Sigmoid colon (tissue), 7 donors: Measurements from ENCODE around the gene TMEM203. TPM values are rescaled to one million over a fixed set of nuclear protein-coding genes. Genes with fewer than 3 reads are reported as not detected.

ENCODE experiments used
- DNase-seq: peaks from one replicate; pipeline ENCODE4 v3.0.0-alpha.2; 2019
- H3K27ac ChIP-seq, 4 donors: fragments of 200-600 bp; sonication (generic); one replicate each; pipeline ENCODE4 v1.5.1; 2016 to 2019; ENCODE audit warnings: mild to moderate bottlenecking in 1 of 4
- H3K27me3 ChIP-seq, 3 donors: fragments of 200-600 bp; sonication (generic); one replicate each; pipeline ENCODE4 v1.5.1; 2019; ENCODE audit warnings: mild to moderate bottlenecking in 1 of 3
- H3K36me3 ChIP-seq, 4 donors: fragments of 200-600 bp; sonication (generic); one replicate each; pipeline ENCODE4 v1.5.1; 2016 to 2019
- H3K4me1 ChIP-seq, 4 donors: fragments of 200-600 bp; sonication (generic); one replicate each; pipeline ENCODE4 v1.5.1; 2017 to 2019
- H3K4me3 ChIP-seq, 4 donors: fragments of 200-600 bp; sonication (generic); one replicate each; pipeline ENCODE4 v1.5.1; 2017 to 2019; ENCODE audit warnings: mild to moderate bottlenecking in 2 of 4, moderate library complexity in 1 of 4
- H3K9me3 ChIP-seq, 4 donors: fragments of 200-600 bp in 3 of 4; sonication (generic) in 3 of 4; one replicate each; pipeline versions ENCODE4 v1.5.1 to v1.6.1; 2013 to 2019
- CTCF ChIP-seq, 4 experiments: fragments of 450-650 bp in 3 of 4; fragments of 200-600 bp in 1 of 4; IDR thresholded peaks; one replicate each; pipeline ENCODE4 v1.5.1; 2016 to 2019; ENCODE audit warnings: antibody characterized with exemption in 4 of 4, mild to moderate bottlenecking in 3 of 4, moderate library complexity in 2 of 4
- EP300 ChIP-seq, 4 donors: sonication (generic); formaldehyde crosslinking; IDR thresholded peaks; one replicate each; pipeline ENCODE4 v1.6.1; 2017; ENCODE audit warnings: antibody characterized with exemption in 4 of 4
- POLR2A ChIP-seq, 2 donors: fragments of 450-650 bp; IDR thresholded peaks; one replicate each; pipeline ENCODE4 v1.6.1; 2016; ENCODE audit warnings: antibody characterized with exemption in 2 of 2, mild to moderate bottlenecking in 2 of 2, moderate library complexity in 2 of 2
- POLR2AphosphoS5 ChIP-seq, 4 donors: sonication (generic); formaldehyde crosslinking; IDR thresholded peaks; one replicate each; pipeline ENCODE4 v1.6.1; 2017; ENCODE audit warnings: antibody characterized with exemption in 4 of 4
- WGBS, 2 donors: extraction: QIAGEN DNeasy Blood & Tissue Kit; methylation state at CpG; one replicate each; pipeline ENCODE4 v1.1.7; 2013; 5-methylcytosine and 5-hydroxymethylcytosine counted together
- intact Hi-C: fragments of 100-400 bp; cut with DNase I; formaldehyde crosslinking; loops from one replicate; pipeline ENCODE4 v1.15.1; 2023
- polyA plus RNA-seq, 3 donors: library from polyadenylated mRNA; stranded (reverse); fragments of 200-250 nt; gene quantifications; one replicate each; pipeline ENCODE4 v1.2.3, GENCODE V29; 2013
- total RNA-seq, 4 donors: library from RNA; depleted of rRNA; stranded (reverse); fragments of >200 nt; gene quantifications; one replicate each; pipeline ENCODE4 v1.1.0, GENCODE V29; 2016
- donor health status: healthy with polysubstance abuse.
- donor health status: Bipolar disorder and iron deficiency.
- donor health status: healthy.

TMEM203 gene
- total and polyA plus RNA-seq, 7 donors = 24.8 to 42.0 (median 33.2) TPM

GRCh38 chr9:137228968-137229896 is 23.8 kb upstream of the TMEM203 start:
- Histone ChIP-seq H3K4me1 (peaks cover 0 to 6% (median under 1%) of the 10 kb centered on the region in 4 donors), H3K9me3 (no peaks in the 10 kb centered on the region)
- 55 to 73% methylated on average over 27 of the region's 27 CpGs for WGBS, 2 donors

GRCh38 chr9:137228506-137228967 is 23.1 kb upstream of the TMEM203 start:
- no peaks in the 10 kb centered on the region for H3K36me3 ChIP-seq
- no peaks in the 10 kb centered on the region for H3K9me3 ChIP-seq
- WGBS, 2 donors = 23 to 60% methylated on average over 29 of the region's 29 CpGs
- H3K4me3 ChIP-seq = no peak overlapping the region
- no peak overlapping the region for H3K27ac ChIP-seq
- H3K4me1 ChIP-seq = peaks cover 0 to 13% (median 6%) of the 10 kb centered on the region in 4 donors
- TF ChIP-seq CTCF (IDR thresholded peaks at IDR 0.05) (no peak), POLR2AphosphoS5 (IDR thresholded peaks at IDR 0.05) (no peak)
- no peak for DNase-seq
- peaks cover 31 to 57% (median 54%) of the 10 kb centered on the region in 3 donors for H3K27me3 ChIP-seq
- intact Hi-C loops = no loop called here

More at GRCh38 chr9:137228968-137229896, 23.8 kb upstream of the TMEM203 start:
- H3K27ac ChIP-seq = no peak overlapping the region
- TF ChIP-seq EP300 (IDR thresholded peaks at IDR 0.05) (no peak), POLR2A (IDR thresholded peaks at IDR 0.05) (no peak), POLR2AphosphoS5 (IDR thresholded peaks at IDR 0.05) (no peak), CTCF (IDR thresholded peaks at IDR 0.05) (no peak)
- H3K4me3 ChIP-seq = no peak overlapping the region
- intact Hi-C loops = no loop called here
- peaks cover 35 to 64% (median 61%) of the 10 kb centered on the region in 3 donors for H3K27me3 ChIP-seq
- DNase-seq = no peak
- no peaks in the 10 kb centered on the region for H3K36me3 ChIP-seq

GRCh38 chr9:137227853-137228505 is 22.5 kb upstream of the TMEM203 start:
- no peak overlapping the region for H3K4me3 ChIP-seq
- peaks cover 31 to 51% (median 50%) of the 10 kb centered on the region in 3 donors for H3K27me3 ChIP-seq
- intact Hi-C loops = no loop called here
- 16 to 43% methylated on average over 18 of the region's 18 CpGs for whole genome bisulfite sequencing, 2 donors
- H3K4me1 ChIP-seq = peaks cover 0 to 14% (median 7%) of the 10 kb centered on the region in 4 donors
- no peaks in the 10 kb centered on the region for H3K9me3 ChIP-seq
- TF ChIP-seq CTCF (IDR thresholded peaks at IDR 0.05) = no peak
- TF ChIP-seq POLR2A (IDR thresholded peaks at IDR 0.05) = no peak
- TF ChIP-seq POLR2AphosphoS5 (IDR thresholded peaks at IDR 0.05) = no peak
- no peak for TF ChIP-seq EP300 (IDR thresholded peaks at IDR 0.05)
- H3K36me3 ChIP-seq = no peaks in the 10 kb centered on the region
- no peak for DNase-seq
- no peak overlapping the region for H3K27ac ChIP-seq

- intact Hi-C loops = no loop called here
- no peak within 1 kb of the TSS for H3K27ac ChIP-seq
- H3K27me3 ChIP-seq = peaks cover 26 to 44% (median 43%) of the 10 kb centered on the region in 3 donors
- no peak within 1 kb of the TSS for H3K4me3 ChIP-seq
- peak; percentile 85 for DNase-seq
- TF ChIP-seq CTCF (IDR thresholded peaks at IDR 0.05) = peak; percentile 68 to 90 (median 86)
- TF ChIP-seq POLR2A (IDR thresholded peaks at IDR 0.05) = no peak
- no peaks in the 10 kb centered on the region for H3K9me3 ChIP-seq
- peaks cover 0 to 22% (median 14%) of the 10 kb centered on the region in 4 donors for H3K4me1 ChIP-seq
- WGBS, 2 donors = 8 to 38% methylated on average over 25 of the region's 25 CpGs
- no peaks in the 10 kb centered on the region for H3K36me3 ChIP-seq
These were observed 21.8 kb upstream of the TMEM203 start, which contains the start of gene RNF224 for GRCh38 chr9:137227054-137227852. RNF224 (plus strand) TSS chr9:137227502; CDS start chr9:137228336, 834 bp downstream.
